DND-41 (cell line): ENCODE measurements around the gene COQ5.
A peak's percentile ranks its signal among the peaks of the same experiment; 100 is the strongest.

Source experiments
- ATAC-seq: fragments of 200-7000 bp; cut with Tn5 transposase; 3 replicates; pipeline ENCODE4 v1.9.1; 2021; ENCODE audit warnings: low read depth; ENCODE audit not compliant: insufficient read depth
- DNase-seq: peaks from one replicate; pipeline ENCODE4 v3.0.0-alpha.2; 2020
- H2AFZ ChIP-seq: 2 replicates; pipeline ENCODE4 v1.6.0; 2012; ENCODE audit warnings: low read depth, low read length
- H3K27ac ChIP-seq: 2 replicates; pipeline ENCODE4 v1.5.1; 2012; ENCODE audit warnings: low read length, inconsistent platforms
- H3K27me3 ChIP-seq: fragments of 200-600 bp; sonication (generic); 2 replicates; pipeline ENCODE4 v1.6.0; 2012; ENCODE audit warnings: low read length, mild to moderate bottlenecking, inconsistent platforms; ENCODE audit not compliant: insufficient read depth, poor library complexity
- H3K36me3 ChIP-seq: 2 replicates; pipeline ENCODE4 v1.5.1; 2012; ENCODE audit warnings: low read length, inconsistent platforms; ENCODE audit not compliant: insufficient read depth
- H3K4me1 ChIP-seq: 2 replicates; pipeline ENCODE4 v1.5.1; 2012; ENCODE audit warnings: mild to moderate bottlenecking, low read length; ENCODE audit not compliant: insufficient read depth
- H3K4me2 ChIP-seq: 2 replicates; pipeline ENCODE4 v1.6.0; 2012; ENCODE audit warnings: mild to moderate bottlenecking, moderate library complexity, low read length, inconsistent platforms; ENCODE audit not compliant: insufficient read depth
- H3K4me3 ChIP-seq, 2 experiments: fragments of 200-600 bp in 1 of 2; shearing (Covaris generic) in 1 of 2; 2 replicates each; pipeline ENCODE4 v1.5.1; 2012 to 2016; ENCODE audit warnings: inconsistent platforms in 2 of 2, low read length in 2 of 2, mild to moderate bottlenecking in 2 of 2, low read depth in 1 of 2, moderate library complexity in 1 of 2
- H3K79me2 ChIP-seq: 2 replicates; pipeline ENCODE4 v1.6.0; 2012; ENCODE audit warnings: low read length, inconsistent platforms; ENCODE audit not compliant: insufficient read depth
- H3K9ac ChIP-seq: 2 replicates; pipeline ENCODE4 v1.6.0; 2012; ENCODE audit warnings: low read depth, mild to moderate bottlenecking, inconsistent platforms, low read length, moderate library complexity
- H3K9me3 ChIP-seq: 2 replicates; pipeline ENCODE4 v1.5.1; 2012; ENCODE audit warnings: low read length, moderate library complexity, mild to moderate bottlenecking, inconsistent platforms; ENCODE audit not compliant: insufficient read depth, severe bottlenecking
- H4K20me1 ChIP-seq: 2 replicates; pipeline ENCODE4 v1.6.0; 2012; ENCODE audit warnings: low read length; ENCODE audit not compliant: insufficient read depth
- CTCF ChIP-seq: IDR thresholded peaks from 2 replicates; pipeline ENCODE4 v1.5.1; 2012; ENCODE audit warnings: borderline replicate concordance, low read length, moderate library complexity, mild to moderate bottlenecking; ENCODE audit not compliant: poor library complexity, severe bottlenecking; ENCODE audit errors: extremely low read depth
- EZH2 ChIP-seq: IDR thresholded peaks from 3 replicates; pipeline ENCODE4 v1.6.1; 2012; ENCODE audit warnings: borderline replicate concordance, low read depth, mild to moderate bottlenecking, moderate library complexity, low read length, inconsistent platforms; ENCODE audit not compliant: severe bottlenecking

Gene COQ5

DNA sequence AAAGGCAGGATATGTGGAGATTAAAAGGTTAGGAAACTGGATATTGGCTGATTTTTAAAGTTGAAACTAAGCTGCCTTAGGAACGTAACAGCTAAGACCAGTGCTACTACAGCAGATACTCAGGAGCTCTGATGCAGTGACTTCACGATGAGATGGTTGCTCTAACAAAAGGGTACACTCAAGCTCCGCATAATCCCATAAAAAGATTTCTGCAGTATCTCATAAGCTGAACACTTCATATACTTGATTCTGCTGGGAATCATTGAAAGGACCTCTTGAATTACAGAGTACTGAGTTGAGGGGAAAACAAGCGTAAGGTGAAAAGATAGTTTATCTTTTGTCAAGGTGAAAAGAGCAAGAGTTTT, 8.9 kb upstream of the COQ5 start:
- no peaks in the 10 kb centered on the region for H3K27me3 ChIP-seq
- peaks cover 60% of the 10 kb centered on the region for H3K36me3 ChIP-seq
- H4K20me1 ChIP-seq: peaks cover 67% of the 10 kb centered on the region
- TF ChIP-seq EZH2 (no peak), CTCF (no peak)
- no peak overlapping the region for H2AFZ ChIP-seq
- peaks cover 90% of the 10 kb centered on the region for H3K79me2 ChIP-seq
- ATAC-seq (no peak), DNase-seq (no peak)
- peaks cover 47% of the 10 kb centered on the region for H3K4me1 ChIP-seq
- H3K9ac ChIP-seq: no peak overlapping the region
- H3K27ac ChIP-seq: no peak overlapping the region
- no peaks in the 10 kb centered on the region for H3K9me3 ChIP-seq
- peak overlapping the region in 1 of 2 experiments; percentile 1; a peak in 1 of 4 replicates for H3K4me3 ChIP-seq
- peak overlapping the region; percentile 64 for H3K4me2 ChIP-seq

DNA sequence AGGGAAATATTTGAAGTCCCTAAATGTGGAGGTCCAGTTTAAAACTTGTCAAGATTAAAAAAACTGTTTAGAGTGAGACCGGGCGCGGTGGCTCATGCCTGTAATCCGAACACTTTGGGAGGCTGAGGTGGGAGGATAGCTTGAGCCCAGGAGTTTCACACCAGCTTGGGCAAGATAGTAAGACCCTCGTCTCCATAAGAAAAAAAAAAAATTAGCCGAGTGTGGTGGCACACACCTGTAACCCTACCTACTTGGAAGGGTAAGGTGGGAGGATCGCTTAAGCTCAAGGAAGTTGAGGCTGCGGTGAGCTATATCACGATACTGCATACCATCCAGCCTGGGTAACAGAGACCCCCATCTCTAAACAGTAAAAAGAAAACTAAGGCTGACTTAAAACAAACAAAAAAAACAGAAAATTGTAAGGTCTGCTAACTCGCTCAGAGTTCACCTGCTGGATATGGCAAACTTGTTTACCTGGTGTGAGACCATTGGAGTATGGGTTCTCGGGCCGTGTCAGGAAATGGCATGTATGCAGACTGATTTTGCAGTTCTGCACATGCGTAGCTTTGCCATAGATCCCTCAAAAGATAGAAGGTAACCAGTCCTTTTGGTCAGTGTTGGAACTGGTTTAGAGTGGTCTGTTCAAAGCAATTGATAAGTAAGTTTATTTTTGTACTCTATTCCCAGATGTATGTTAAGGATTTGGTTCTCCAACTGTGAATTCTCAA, 7.3 kb upstream of the COQ5 start:
- Histone ChIP-seq H3K9me3 (no peaks in the 10 kb centered on the region), H3K79me2 (peaks cover 74% of the 10 kb centered on the region), H3K4me3 (peak overlapping the region; percentile 29 to 72; a peak in 3 of 4 replicates), H3K27ac (peak overlapping the region; percentile 15; the same call in 1 of the 2 replicates), H3K4me2 (peak overlapping the region; percentile 64), H3K36me3 (peaks cover 48% of the 10 kb centered on the region), H2AFZ (no peak overlapping the region), H3K4me1 (peaks cover 47% of the 10 kb centered on the region), H4K20me1 (peaks cover 60% of the 10 kb centered on the region), H3K27me3 (no peaks in the 10 kb centered on the region), H3K9ac (peak overlapping the region; percentile 80)
- TF ChIP-seq CTCF: no peak
- no peak for TF ChIP-seq EZH2
- ATAC-seq: no peak
- no peak for DNase-seq

GRCh38 chr12:120534703-120535655, 6.0 kb upstream of the COQ5 start:
- no peak for TF ChIP-seq CTCF
- TF ChIP-seq EZH2: no peak
- H3K9ac ChIP-seq: peak overlapping the region; percentile 80
- ATAC-seq: peak; percentile 66
- peaks cover 51% of the 10 kb centered on the region for H3K4me1 ChIP-seq
- no peaks in the 10 kb centered on the region for H3K27me3 ChIP-seq
- no peaks in the 10 kb centered on the region for H3K9me3 ChIP-seq
- H2AFZ ChIP-seq: peak overlapping the region; percentile 91
- H3K36me3 ChIP-seq: peaks cover 36% of the 10 kb centered on the region
- DNase-seq: peak; percentile 47
- H3K79me2 ChIP-seq: peaks cover 61% of the 10 kb centered on the region
- peak overlapping the region; percentile 64 for H3K4me2 ChIP-seq
- peak overlapping the region; percentile 83 for H3K27ac ChIP-seq
- H4K20me1 ChIP-seq: peaks cover 50% of the 10 kb centered on the region
- peak overlapping the region; percentile 29 to 72 for H3K4me3 ChIP-seq
